H9 (cell line): Measurements from ENCODE around the gene TMEM202. TPM values are rescaled to one million over a fixed set of nuclear protein-coding genes. Genes with fewer than 3 reads are reported as not detected.

Experiments
- DNase-seq: peaks from one replicate; pipeline ENCODE4 v3.0.0-alpha.2; 2017
- H2AFZ ChIP-seq: one replicate; pipeline ENCODE4 v1.6.1; 2013; ENCODE audit warnings: mild to moderate bottlenecking, low read length, control low read depth, moderate library complexity
- H2AK5ac ChIP-seq: 2 replicates; pipeline ENCODE4 v1.6.1; 2013; ENCODE audit warnings: low read length, control low read depth, mixed read lengths; ENCODE audit not compliant: insufficient read length
- H2BK120ac ChIP-seq: one replicate; pipeline ENCODE4 v1.6.1; 2013; ENCODE audit warnings: low read depth, mild to moderate bottlenecking, low read length, control low read depth, inconsistent platforms; ENCODE audit not compliant: poor library complexity, severe bottlenecking
- H2BK12ac ChIP-seq: 2 replicates; pipeline ENCODE4 v1.6.1; 2013; ENCODE audit warnings: low read length, control low read depth, mixed read lengths, low read depth; ENCODE audit not compliant: insufficient read length
- H2BK15ac ChIP-seq: 2 replicates; pipeline ENCODE4 v1.6.1; 2013; ENCODE audit warnings: low read depth, low read length, control low read depth
- H2BK20ac ChIP-seq: one replicate; pipeline ENCODE4 v1.6.1; 2013; ENCODE audit warnings: low read depth, mild to moderate bottlenecking, low read length, control low read depth, inconsistent platforms; ENCODE audit not compliant: poor library complexity, severe bottlenecking
- H2BK5ac ChIP-seq: 2 replicates; pipeline ENCODE4 v1.6.1; 2013; ENCODE audit warnings: low read length, control low read depth, mixed read lengths; ENCODE audit not compliant: insufficient read length
- H3K14ac ChIP-seq: 2 replicates; pipeline ENCODE4 v1.6.1; 2013; ENCODE audit warnings: low read length, control low read depth; ENCODE audit not compliant: insufficient read depth
- H3K18ac ChIP-seq: 2 replicates; pipeline ENCODE4 v1.6.1; 2013; ENCODE audit warnings: low read depth, mild to moderate bottlenecking, mixed read lengths, low read length, control low read depth; ENCODE audit not compliant: insufficient read length
- H3K23ac ChIP-seq: 2 replicates; pipeline ENCODE4 v1.6.1; 2013; ENCODE audit warnings: low read length, control low read depth, mixed read lengths, low read depth; ENCODE audit not compliant: insufficient read length
- H3K23me2 ChIP-seq: 2 replicates; pipeline ENCODE4 v1.6.1; 2013; ENCODE audit warnings: low read depth, mild to moderate bottlenecking, mixed read lengths, low read length, control low read depth; ENCODE audit not compliant: insufficient read length, poor library complexity, severe bottlenecking
- H3K27ac ChIP-seq: 2 replicates; pipeline ENCODE4 v1.5.1; 2013; ENCODE audit warnings: low read length, control low read depth, mixed read lengths, low read depth; ENCODE audit not compliant: insufficient read length
- H3K27me3 ChIP-seq: 2 replicates; pipeline ENCODE4 v1.6.1; 2013; ENCODE audit warnings: low read length, control low read depth, inconsistent platforms; ENCODE audit not compliant: insufficient read depth
- H3K4ac ChIP-seq: 2 replicates; pipeline ENCODE4 v1.6.1; 2013; ENCODE audit warnings: low read depth, mild to moderate bottlenecking, control low read depth, inconsistent platforms, low read length, moderate library complexity
- H3K4me1 ChIP-seq: 2 replicates; pipeline ENCODE4 v1.6.1; 2013; ENCODE audit warnings: low read length, control low read depth, inconsistent platforms; ENCODE audit not compliant: insufficient read depth
- H3K4me2 ChIP-seq: 2 replicates; pipeline ENCODE4 v1.6.1; 2013; ENCODE audit warnings: low read length, control low read depth, mixed read lengths; ENCODE audit not compliant: insufficient read length, insufficient read depth
- H3K56ac ChIP-seq: 2 replicates; pipeline ENCODE4 v1.6.1; 2013; ENCODE audit warnings: low read depth, mild to moderate bottlenecking, mixed read lengths, low read length, control low read depth; ENCODE audit not compliant: insufficient read length
- H3K79me1 ChIP-seq: 2 replicates; pipeline ENCODE4 v1.6.1; 2013; ENCODE audit warnings: low read depth, mild to moderate bottlenecking, moderate library complexity, low read length, control low read depth, inconsistent platforms; ENCODE audit not compliant: insufficient read depth, poor library complexity, severe bottlenecking
- H3K79me2 ChIP-seq: 2 replicates; pipeline ENCODE4 v1.6.1; 2013; ENCODE audit warnings: low read length, control low read depth, inconsistent platforms; ENCODE audit not compliant: insufficient read depth
- H3K9ac ChIP-seq: 2 replicates; pipeline ENCODE4 v1.6.1; 2013; ENCODE audit warnings: low read length, control low read depth, mixed read lengths; ENCODE audit not compliant: insufficient read length; ENCODE audit errors: extremely low read depth
- H3K9me3 ChIP-seq: one replicate; pipeline ENCODE4 v1.6.1; 2013; ENCODE audit warnings: low read depth, low read length, inconsistent platforms; ENCODE audit not compliant: control insufficient read depth
- H3T11ph ChIP-seq: one replicate; pipeline ENCODE4 v1.6.1; 2013; ENCODE audit warnings: mild to moderate bottlenecking, low read length, control low read depth, inconsistent platforms
- H4K20me1 ChIP-seq: one replicate; pipeline ENCODE4 v1.6.1; 2013; ENCODE audit not compliant: control insufficient read depth, insufficient read length, insufficient read depth
- H4K5ac ChIP-seq: 2 replicates; pipeline ENCODE4 v1.6.1; 2013; ENCODE audit warnings: low read depth, mild to moderate bottlenecking, mixed read lengths, low read length, control low read depth; ENCODE audit not compliant: insufficient read length
- H4K8ac ChIP-seq: replicated peaks from 2 replicates; pipeline ENCODE4 v1.6.1; 2013; ENCODE audit warnings: low read length, control low read depth, mixed read lengths, low read depth; ENCODE audit not compliant: insufficient read length
- H4K91ac ChIP-seq: 2 replicates; pipeline ENCODE4 v1.6.1; 2013; ENCODE audit warnings: low read depth, mild to moderate bottlenecking, moderate library complexity, mixed read lengths, low read length, control low read depth; ENCODE audit not compliant: insufficient read length
- H3K27ac Mint-ChIP-seq, 3 experiments: 2 replicates in 2 of 3; 3 replicates in 1 of 3; pipeline ENCODE4 v1.8.0; 2020 to 2021; ENCODE audit warnings: mixed read lengths in 3 of 3, mild to moderate bottlenecking in 1 of 3, moderate library complexity in 1 of 3
- H3K27me3 Mint-ChIP-seq: 2 replicates; pipeline ENCODE4 v1.8.0; 2021; ENCODE audit warnings: low read depth, mild to moderate bottlenecking, moderate library complexity, mixed read lengths
- H3K36me3 Mint-ChIP-seq, 3 experiments: 2 replicates in 2 of 3; 3 replicates in 1 of 3; pipeline ENCODE4 v1.8.0; 2020 to 2021; ENCODE audit warnings: low read depth in 3 of 3, mixed read lengths in 3 of 3; ENCODE audit not compliant: insufficient read depth in 1 of 3
- H3K4me1 Mint-ChIP-seq, 2 experiments: 2 replicates each; pipeline ENCODE4 v1.8.0; 2020; ENCODE audit warnings: mixed read lengths in 2 of 2
- H3K4me3 Mint-ChIP-seq, 2 experiments: 2 replicates in 1 of 2; 3 replicates in 1 of 2; pipeline ENCODE4 v1.8.0; 2020 to 2021; ENCODE audit warnings: mild to moderate bottlenecking in 2 of 2, mixed read lengths in 2 of 2, moderate library complexity in 1 of 2
- H3K9me3 Mint-ChIP-seq, 2 experiments: 2 replicates in 1 of 2; 3 replicates in 1 of 2; pipeline ENCODE4 v1.8.0; 2020; ENCODE audit warnings: mild to moderate bottlenecking in 2 of 2, mixed read lengths in 2 of 2, moderate library complexity in 1 of 2
- CTCF ChIP-seq: fragments of 200-600 bp; sonication (generic); conservative IDR thresholded peaks from 3 replicates; pipeline ENCODE4 v1.8.0; 2021; ENCODE audit warnings: antibody characterized with exemption, mild to moderate bottlenecking
- WGBS: extraction: QIAGEN DNeasy Blood & Tissue Kit; methylation state at CpG from one replicate; pipeline ENCODE4 v1.1.7; 2013; ENCODE audit warnings: missing lambda C conversion rate, low lambda C conversion rate, mixed read lengths; ENCODE audit not compliant: insufficient read length; ENCODE audit errors: extremely low coverage; 5-methylcytosine and 5-hydroxymethylcytosine counted together
- total RNA-seq: library from RNA; stranded (reverse); gene quantifications from 2 replicates; pipeline ENCODE4 v1.2.1, GENCODE V29; 2021

Gene TMEM202
- total RNA-seq, 1 experiment from 2014 or later, result not detected

- Mint-ChIP-seq H3K4me1 (no peaks in the 10 kb centered on the region), H3K27me3 (no peaks in the 10 kb centered on the region), H3K36me3 (peaks cover 4 to 52% (median 25%) of the 10 kb centered on the region in 3 experiments; a peak in 6 of 7 replicates), H3K4me3 (no peak overlapping the region), H3K27ac (no peak overlapping the region), H3K9me3 (no peaks in the 10 kb centered on the region)
- Histone ChIP-seq H3K4me1 (no peaks in the 10 kb centered on the region), H3K18ac (no peak overlapping the region), H2AK5ac (no peak overlapping the region), H4K91ac (no peak overlapping the region), H3K23ac (no peak overlapping the region), H3K79me2 (no peaks in the 10 kb centered on the region), H3K23me2 (no peaks in the 10 kb centered on the region), H3K4ac (no peak overlapping the region), H3K9ac (no peak overlapping the region), H4K5ac (no peak overlapping the region), H3K4me2 (no peak overlapping the region), H4K8ac (no peak overlapping the region), H3K79me1 (no peaks in the 10 kb centered on the region), H3K27me3 (no peaks in the 10 kb centered on the region), H3K56ac (no peak overlapping the region), H3K14ac (no peak overlapping the region), H2BK5ac (no peak overlapping the region), H3K27ac (no peak overlapping the region), H4K20me1 (no peaks in the 10 kb centered on the region), H2BK15ac (no peak overlapping the region), H3T11ph (no peak overlapping the region), H3K9me3 (no peaks in the 10 kb centered on the region), H2BK12ac (no peak overlapping the region), H2BK120ac (no peak overlapping the region), H2AFZ (no peak overlapping the region), H2BK20ac (no peak overlapping the region)
- no peak for TF ChIP-seq CTCF
- no CpG with 5 or more reads among the region's 2 CpGs for WGBS
- DNase-seq, result no peak
Measured at GRCh38 chr15:72353266-72353665, 44.8 kb upstream of the TMEM202 start.
